Pancreas (tissue), 10 donors: ENCODE data around the gene TTLL13. TPM values are rescaled to one million over a fixed set of nuclear protein-coding genes. Genes with fewer than 3 reads are reported as not detected.
A peak's percentile ranks its signal among the peaks of the same experiment; 100 is the strongest.

ENCODE experiments used
- ATAC-seq, 4 donors: fragments of 200-7000 bp; cut with Tn5 transposase; one replicate each; pipeline versions ENCODE4 v1.8.0 to v1.9.1; 2020; ENCODE audit warnings: mild to moderate bottlenecking in 4 of 4, moderate library complexity in 4 of 4
- DNase-seq, 6 donors: peaks; one replicate each; pipeline ENCODE4 v3.0.0-alpha.2; 2020
- FAIRE-seq: peaks from 2 replicates; lab custom pipeline; 2012; peaks lifted over from hg19 to GRCh38; lab: Jason Lieb, UNC
- H3K27ac ChIP-seq, 4 donors: fragments of 200-600 bp; sonication (generic); 1 replicate in 3 of 4; 2 replicates in 1 of 4; pipeline versions ENCODE4 v1.5.0 to v1.8.0; 2020
- H3K27me3 ChIP-seq, 4 donors: fragments of 200-600 bp; one replicate each; pipeline ENCODE4 v1.8.0; 2021
- H3K36me3 ChIP-seq, 3 donors: fragments of 200-600 bp; sonication (generic) in 1 of 3; one replicate each; pipeline versions ENCODE4 v1.5.0 to v1.8.0; 2020 to 2021
- H3K4me1 ChIP-seq, 3 donors: fragments of 200-600 bp; one replicate each; pipeline ENCODE4 v1.8.0; 2021
- H3K4me3 ChIP-seq, 4 donors: fragments of 200-600 bp; sonication (generic) in 2 of 4; one replicate each; pipeline versions ENCODE4 v1.5.0 to v1.8.0; 2020 to 2021
- H3K9me3 ChIP-seq, 4 donors: fragments of 200-600 bp; one replicate each; pipeline ENCODE4 v1.8.0; 2021
- CTCF ChIP-seq, 4 donors: fragments of 200-600 bp; sonication (generic) in 3 of 4; IDR thresholded peaks; one replicate each; pipeline versions ENCODE4 v1.5.0 to v1.8.0; 2021; ENCODE audit warnings: antibody characterized with exemption in 4 of 4
- WGBS, 2 donors: extraction: QIAGEN DNeasy Blood & Tissue Kit; methylation state at CpG; one replicate each; pipeline ENCODE4 v1.1.7; 2013; 5-methylcytosine and 5-hydroxymethylcytosine counted together
- intact Hi-C, 3 donors: fragments of 100-400 bp; cut with DNase I; formaldehyde crosslinking; loops; one replicate each; pipeline versions ENCODE4 v1.11.1 to v1.14.2; 2022
- polyA plus RNA-seq, 2 donors: library from polyadenylated mRNA; stranded (reverse); fragments of 200-250 nt; gene quantifications; one replicate each; pipeline ENCODE4 v1.2.3, GENCODE V29; 2013
- total RNA-seq, 6 donors: library from RNA; stranded (reverse); fragmentation: NEBNext Ultra II Directional in 4 of 6; extraction: Animal tissue kit (Norgen Biotek cat#: 25700) in 4 of 6; gene quantifications; one replicate each; pipeline versions ENCODE4 v1.2.1 to v1.2.4, GENCODE V29; 2021 to 2023
- donor health status: healthy with polysubstance abuse.
- donor health status: DM: no; HTN: no; CAD: no; lungs with moderate emphysema.
- donor health status: DM: no; HTN: no; CAD: no.
- donor health status: control.
- donor health status: control.
- donor health status: Bipolar disorder and iron deficiency.
- donor health status: DM: yes; HTN: yes; CAD: no.
- donor health status: DM: no; HTN: no; CAD: no.
- donor health status: DM: no; HTN: no; CAD: no.
- donor health status: DM: yes; HTN: yes; CAD: no.

Gene TTLL13
- total and polyA plus RNA-seq, 8 donors: 0.19 to 2.4 (median 0.43) TPM; not detected in 2

GRCh38 chr15:90211440-90212143, 37.8 kb upstream of the TTLL13 start:
- intact Hi-C loops: no loop called here
- H3K4me3 ChIP-seq: no peak overlapping the region
- no peaks in the 10 kb centered on the region for H3K9me3 ChIP-seq
- no peaks in the 10 kb centered on the region for H3K27me3 ChIP-seq
- peaks cover 0 to 3% (median 0%) of the 10 kb centered on the region in 3 donors for H3K36me3 ChIP-seq
- peak overlapping the region; percentile 17 to 78 (median 72) for H3K27ac ChIP-seq
- peaks cover 35 to 47% (median 39%) of the 10 kb centered on the region in 3 donors for H3K4me1 ChIP-seq
- FAIRE-seq (no peak), ATAC-seq (peak in 3 of 4 donors; percentile 11 to 36 (median 31)), DNase-seq (peak in 4 of 6 donors; percentile 46 to 80 (median 56))
- no peak for TF ChIP-seq CTCF (IDR thresholded peaks at IDR 0.05)
- WGBS, 2 donors: 47 to 50% methylated on average over 13 of the region's 13 CpGs

GRCh38 chr15:90212221-90213098, 36.9 kb upstream of the TTLL13 start:
- H3K4me1 ChIP-seq: peaks cover 35 to 47% (median 39%) of the 10 kb centered on the region in 3 donors
- H3K27ac ChIP-seq: peak overlapping the region; percentile 58 to 78 (median 72)
- no peak for TF ChIP-seq CTCF (IDR thresholded peaks at IDR 0.05)
- ATAC-seq (peak; percentile 15 to 33 (median 28)), DNase-seq (peak in 5 of 6 donors; percentile 43 to 81 (median 72)), FAIRE-seq (no peak)
- H3K4me3 ChIP-seq: no peak overlapping the region
- no peaks in the 10 kb centered on the region for H3K9me3 ChIP-seq
- 48 to 52% methylated on average over 35 of the region's 35 CpGs for WGBS, 2 donors
- intact Hi-C loops: no loop called here
- H3K27me3 ChIP-seq: no peaks in the 10 kb centered on the region
- H3K36me3 ChIP-seq: peaks cover 0 to 4% (median 3%) of the 10 kb centered on the region in 3 donors

- intact Hi-C loops: no loop called here
- Histone ChIP-seq H3K36me3 (peaks cover 0 to 12% (median 3%) of the 10 kb centered on the region in 3 donors), H3K4me3 (no peak overlapping the region), H3K27me3 (no peaks in the 10 kb centered on the region), H3K4me1 (peaks cover 35 to 47% (median 39%) of the 10 kb centered on the region in 3 donors), H3K9me3 (no peaks in the 10 kb centered on the region), H3K27ac (peak overlapping the region; percentile 58 to 78 (median 72))
- WGBS, 2 donors: 17 to 22% methylated on average over 12 of the region's 12 CpGs
- FAIRE-seq: no peak
- peak; percentile 85 to 90 (median 88) for ATAC-seq
- TF ChIP-seq CTCF (IDR thresholded peaks at IDR 0.05): no peak
- DNase-seq: peak; percentile 70 to 92 (median 89)
Observed at GRCh38 chr15:90213122-90213817, 36.1 kb upstream of the TTLL13 start.

GRCh38 chr15:90213818-90214204, 35.5 kb upstream of the TTLL13 start:
- TF ChIP-seq CTCF (IDR thresholded peaks at IDR 0.05): no peak
- 29% methylated on average over 11 of the region's 11 CpGs for WGBS, 2 donors
- ATAC-seq: peak in 2 of 4 donors; percentile 13 to 39

More at GRCh38 chr15:90213818-90214204, 35.5 kb upstream of the TTLL13 start:
- Histone ChIP-seq H3K27ac (peak overlapping the region; percentile 58 to 78 (median 72)), H3K36me3 (peaks cover 0 to 15% (median 3%) of the 10 kb centered on the region in 3 donors), H3K9me3 (no peaks in the 10 kb centered on the region), H3K27me3 (no peaks in the 10 kb centered on the region), H3K4me1 (peaks cover 35 to 47% (median 39%) of the 10 kb centered on the region in 3 donors), H3K4me3 (no peak overlapping the region)
- intact Hi-C loops: no loop called here
- peak in 2 of 6 donors; percentile 44 to 52 for DNase-seq
- no peak for FAIRE-seq
